ENCODE data around the gene OPCML. TPM values are rescaled to one million over a fixed set of nuclear protein-coding genes. Genes with fewer than 3 reads are reported as not detected.

The OPCML gene
- total and polyA plus RNA-seq, 2 experiments from 2014 or later = 0.21 to 0.51 TPM

- Histone ChIP-seq H3K4me3 (no peak overlapping the region), H3K27me3 (no peaks in the 10 kb centered on the region), H3K4me1 (ENCODE audit: low read depth) (no peaks in the 10 kb centered on the region), H3K27ac (no peak overlapping the region), H3K36me3 (no peaks in the 10 kb centered on the region), H3K9me3 (ENCODE audit: low read depth) (no peaks in the 10 kb centered on the region)
- TF ChIP-seq CTCF (IDR thresholded peaks at IDR 0.05; ENCODE audit: low read depth, low read length) = no peak
- no peak for DNase-seq (ENCODE audit: low read depth in 1 of 2, low spot score in 1 of 2)
Measured at GRCh38 chr11:132520199-132520598, 1012.1 kb downstream of the OPCML start.

- Histone ChIP-seq H3K27me3 (no peaks in the 10 kb centered on the region), H3K4me3 (no peak overlapping the region), H3K27ac (no peak overlapping the region), H3K4me1 (ENCODE audit: low read depth) (no peaks in the 10 kb centered on the region), H3K9me3 (ENCODE audit: low read depth) (no peaks in the 10 kb centered on the region), H3K36me3 (no peaks in the 10 kb centered on the region)
- DNase-seq (ENCODE audit: low read depth in 1 of 2, low spot score in 1 of 2) = no peak
- no peak for TF ChIP-seq CTCF (IDR thresholded peaks at IDR 0.05; ENCODE audit: low read depth, low read length)
Measured at GRCh38 chr11:132519241-132519815, 1013.0 kb downstream of the OPCML start.

- Histone ChIP-seq H3K9me3 (ENCODE audit: low read depth) (no peaks in the 10 kb centered on the region), H3K4me1 (ENCODE audit: low read depth) (no peaks in the 10 kb centered on the region), H3K36me3 (no peaks in the 10 kb centered on the region), H3K4me3 (no peak overlapping the region), H3K27ac (no peak overlapping the region), H3K27me3 (no peaks in the 10 kb centered on the region)
- no peak for DNase-seq (ENCODE audit: low read depth in 1 of 2, low spot score in 1 of 2)
- no peak for TF ChIP-seq CTCF (IDR thresholded peaks at IDR 0.05; ENCODE audit: low read depth, low read length)
Measured at GRCh38 chr11:132504501-132505041, 1027.7 kb downstream of the OPCML start.

GRCh38 chr11:132501356-132501755 is 1030.9 kb downstream of the OPCML start:
- Histone ChIP-seq H3K4me3 (no peak overlapping the region), H3K36me3 (no peaks in the 10 kb centered on the region), H3K27ac (no peak overlapping the region), H3K4me1 (ENCODE audit: low read depth) (no peaks in the 10 kb centered on the region), H3K9me3 (ENCODE audit: low read depth) (no peaks in the 10 kb centered on the region), H3K27me3 (no peaks in the 10 kb centered on the region)
- DNase-seq (ENCODE audit: low read depth in 1 of 2, low spot score in 1 of 2) = no peak
- no peak for TF ChIP-seq CTCF (IDR thresholded peaks at IDR 0.05; ENCODE audit: low read depth, low read length)

GRCh38 chr11:132499661-132500060 is 1032.6 kb downstream of the OPCML start:
- no peaks in the 10 kb centered on the region for H3K36me3 ChIP-seq
- TF ChIP-seq CTCF (IDR thresholded peaks at IDR 0.05; ENCODE audit: low read depth, low read length) = no peak
- no peaks in the 10 kb centered on the region for H3K9me3 ChIP-seq (ENCODE audit: low read depth)

More at GRCh38 chr11:132499661-132500060, 1032.6 kb downstream of the OPCML start:
- DNase-seq (ENCODE audit: low read depth in 1 of 2, low spot score in 1 of 2) = no peak
- no peak overlapping the region for H3K27ac ChIP-seq
- H3K4me3 ChIP-seq = no peak overlapping the region
- no peaks in the 10 kb centered on the region for H3K4me1 ChIP-seq (ENCODE audit: low read depth)
- no peaks in the 10 kb centered on the region for H3K27me3 ChIP-seq

All from cardiac muscle cell (in vitro differentiated cells and primary cell).